Karpas-422 (cell line): Measurements from ENCODE around the gene BRF1. TPM values are rescaled to one million over a fixed set of nuclear protein-coding genes. Genes with fewer than 3 reads are reported as not detected.

Experiments used
- DNase-seq: peaks from one replicate; pipeline ENCODE4 v3.0.0-alpha.2; 2015
- H2AFZ ChIP-seq: fragments of 200-600 bp; sonication (generic); 2 replicates; pipeline ENCODE4 v1.6.1; 2014; ENCODE audit warnings: antibody characterized with exemption, low read length, mixed read lengths
- H3K27ac ChIP-seq: fragments of 200-600 bp; sonication (generic); 2 replicates; pipeline ENCODE4 v1.5.1; 2014; ENCODE audit warnings: mild to moderate bottlenecking, low read length, moderate library complexity
- H3K27me3 ChIP-seq: fragments of 200-600 bp; sonication (generic); 2 replicates; pipeline ENCODE4 v1.6.1; 2014; ENCODE audit warnings: low read length, mixed read lengths
- H3K36me3 ChIP-seq: fragments of 200-600 bp; sonication (generic); 2 replicates; pipeline ENCODE4 v1.6.1; 2014; ENCODE audit warnings: low read length, mixed read lengths; ENCODE audit not compliant: insufficient read depth
- H3K4me1 ChIP-seq: fragments of 200-600 bp; sonication (generic); 2 replicates; pipeline ENCODE4 v1.6.1; 2014; ENCODE audit warnings: mild to moderate bottlenecking, low read length, mixed read lengths
- H3K4me2 ChIP-seq: fragments of 200-600 bp; sonication (generic); 2 replicates; pipeline ENCODE4 v1.6.1; 2014; ENCODE audit warnings: low read length, low read depth, mild to moderate bottlenecking; ENCODE audit not compliant: poor library complexity, severe bottlenecking
- H3K4me3 ChIP-seq: fragments of 200-600 bp; sonication (generic); 2 replicates; pipeline ENCODE4 v1.5.1; 2014; ENCODE audit warnings: mild to moderate bottlenecking, antibody characterized with exemption, low read length, mixed read lengths
- H3K79me2 ChIP-seq: fragments of 200-600 bp; sonication (generic); 2 replicates; pipeline ENCODE4 v1.6.1; 2014; ENCODE audit warnings: mild to moderate bottlenecking, low read length, mixed read lengths
- H3K9ac ChIP-seq: fragments of 200-600 bp; sonication (generic); 2 replicates; pipeline ENCODE4 v1.6.0; 2014; ENCODE audit warnings: low read length
- H3K9me2 ChIP-seq: fragments of 200-600 bp; sonication (generic), shearing (Covaris generic); replicated peaks from 2 replicates; pipeline ENCODE4 v1.6.0; 2014; ENCODE audit warnings: mild to moderate bottlenecking, low read length, moderate library complexity; ENCODE audit not compliant: insufficient read depth
- H3K9me3 ChIP-seq: fragments of 300-700, 200-600 bp; sonication (generic); 2 replicates; pipeline ENCODE4 v1.6.1; 2014; ENCODE audit warnings: low read length, mixed read lengths
- H4K20me1 ChIP-seq: fragments of 200-600 bp; sonication (generic); 2 replicates; pipeline ENCODE4 v1.6.1; 2014; ENCODE audit warnings: mild to moderate bottlenecking, antibody characterized with exemption, low read length, low read depth; ENCODE audit not compliant: insufficient read depth
- total RNA-seq: library from RNA; depleted of rRNA; stranded (reverse); fragments of >200 nt; shearing (Covaris generic); gene quantifications from 2 replicates; pipeline ENCODE4 v1.2.3, GENCODE V29; 2014; ENCODE audit warnings: low replicate concordance

BRF1 gene
- total RNA-seq, 1 experiment from 2014 or later = 19.0 TPM

DNA sequence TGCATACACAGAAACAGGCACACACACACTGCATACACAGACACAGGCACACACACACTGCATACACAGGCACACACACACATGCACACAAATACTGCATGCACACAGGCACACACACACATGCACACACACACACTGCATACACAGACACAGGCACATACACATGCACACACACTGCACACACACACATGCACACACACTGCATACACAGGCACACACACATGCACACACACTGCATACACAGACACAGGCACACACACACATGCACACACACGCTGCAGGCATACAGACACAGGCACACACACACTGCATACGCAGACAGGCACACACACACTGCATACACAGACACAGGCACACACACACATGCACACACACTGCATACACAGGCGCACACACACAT lies 85.2 kb downstream of the BRF1 start:
- no peaks in the 10 kb centered on the region for H3K4me1 ChIP-seq
- no peaks in the 10 kb centered on the region for H3K9me2 ChIP-seq
- H3K27ac ChIP-seq = no peak overlapping the region
- H3K9me3 ChIP-seq = no peaks in the 10 kb centered on the region
- H3K4me2 ChIP-seq = no peak overlapping the region
- H3K4me3 ChIP-seq = no peak overlapping the region
- H3K79me2 ChIP-seq = no peaks in the 10 kb centered on the region
- H3K9ac ChIP-seq = no peak overlapping the region
- H3K27me3 ChIP-seq = no peaks in the 10 kb centered on the region
- H2AFZ ChIP-seq = no peak overlapping the region
- no peak for DNase-seq
- H3K36me3 ChIP-seq = no peaks in the 10 kb centered on the region
- H4K20me1 ChIP-seq = no peaks in the 10 kb centered on the region

- H3K4me1 ChIP-seq = no peaks in the 10 kb centered on the region
- H3K9ac ChIP-seq = no peak overlapping the region
- H3K9me3 ChIP-seq = no peaks in the 10 kb centered on the region
- H3K27me3 ChIP-seq = no peaks in the 10 kb centered on the region
- no peaks in the 10 kb centered on the region for H3K36me3 ChIP-seq
- no peak overlapping the region for H3K4me3 ChIP-seq
- no peak overlapping the region for H2AFZ ChIP-seq
- no peak for DNase-seq
- no peak overlapping the region for H3K4me2 ChIP-seq
- H3K9me2 ChIP-seq = no peaks in the 10 kb centered on the region
- H3K79me2 ChIP-seq = no peaks in the 10 kb centered on the region
- no peak overlapping the region for H3K27ac ChIP-seq
- 0 out of 2 replicates have a peak, but pooled peaks cover 4% of the 10 kb centered on the region for H4K20me1 ChIP-seq
These were observed 86.4 kb downstream of the BRF1 start for GRCh38 chr14:105214324-105214915.

- no peaks in the 10 kb centered on the region for H3K27me3 ChIP-seq
- H3K4me3 ChIP-seq = no peak overlapping the region
- no peaks in the 10 kb centered on the region for H3K36me3 ChIP-seq
- H3K4me1 ChIP-seq = no peaks in the 10 kb centered on the region
- no peak overlapping the region for H3K27ac ChIP-seq
- H3K4me2 ChIP-seq = no peak overlapping the region
- H3K79me2 ChIP-seq = no peaks in the 10 kb centered on the region
- H4K20me1 ChIP-seq = 0 out of 2 replicates have a peak, but pooled peaks cover 4% of the 10 kb centered on the region
- no peak overlapping the region for H2AFZ ChIP-seq
- H3K9me3 ChIP-seq = no peaks in the 10 kb centered on the region
- no peaks in the 10 kb centered on the region for H3K9me2 ChIP-seq
- no peak overlapping the region for H3K9ac ChIP-seq
- no peak for DNase-seq
These were observed 87.4 kb downstream of the BRF1 start for GRCh38 chr14:105213361-105213760.

GRCh38 chr14:105212541-105213300 lies 88.1 kb downstream of the BRF1 start:
- DNase-seq = no peak
- Histone ChIP-seq H3K27ac (no peak overlapping the region), H3K27me3 (no peaks in the 10 kb centered on the region), H4K20me1 (0 out of 2 replicates have a peak, but pooled peaks cover 4% of the 10 kb centered on the region), H3K4me3 (no peak overlapping the region), H3K79me2 (no peaks in the 10 kb centered on the region), H3K9ac (no peak overlapping the region), H3K36me3 (no peaks in the 10 kb centered on the region), H3K4me1 (no peaks in the 10 kb centered on the region), H3K4me2 (no peak overlapping the region), H3K9me3 (no peaks in the 10 kb centered on the region), H3K9me2 (no peaks in the 10 kb centered on the region), H2AFZ (no peak overlapping the region)

- Histone ChIP-seq H3K4me1 (no peaks in the 10 kb centered on the region), H2AFZ (no peak overlapping the region), H3K27me3 (no peaks in the 10 kb centered on the region), H3K27ac (no peak overlapping the region), H3K4me2 (no peak overlapping the region), H3K9me3 (no peaks in the 10 kb centered on the region), H3K9ac (no peak overlapping the region), H3K9me2 (no peaks in the 10 kb centered on the region), H3K4me3 (no peak overlapping the region), H3K79me2 (no peaks in the 10 kb centered on the region), H4K20me1 (0 out of 2 replicates have a peak, but pooled peaks cover 4% of the 10 kb centered on the region), H3K36me3 (no peaks in the 10 kb centered on the region)
- DNase-seq = no peak
These were observed 89.1 kb downstream of the BRF1 start for GRCh38 chr14:105211758-105212089.

DNA sequence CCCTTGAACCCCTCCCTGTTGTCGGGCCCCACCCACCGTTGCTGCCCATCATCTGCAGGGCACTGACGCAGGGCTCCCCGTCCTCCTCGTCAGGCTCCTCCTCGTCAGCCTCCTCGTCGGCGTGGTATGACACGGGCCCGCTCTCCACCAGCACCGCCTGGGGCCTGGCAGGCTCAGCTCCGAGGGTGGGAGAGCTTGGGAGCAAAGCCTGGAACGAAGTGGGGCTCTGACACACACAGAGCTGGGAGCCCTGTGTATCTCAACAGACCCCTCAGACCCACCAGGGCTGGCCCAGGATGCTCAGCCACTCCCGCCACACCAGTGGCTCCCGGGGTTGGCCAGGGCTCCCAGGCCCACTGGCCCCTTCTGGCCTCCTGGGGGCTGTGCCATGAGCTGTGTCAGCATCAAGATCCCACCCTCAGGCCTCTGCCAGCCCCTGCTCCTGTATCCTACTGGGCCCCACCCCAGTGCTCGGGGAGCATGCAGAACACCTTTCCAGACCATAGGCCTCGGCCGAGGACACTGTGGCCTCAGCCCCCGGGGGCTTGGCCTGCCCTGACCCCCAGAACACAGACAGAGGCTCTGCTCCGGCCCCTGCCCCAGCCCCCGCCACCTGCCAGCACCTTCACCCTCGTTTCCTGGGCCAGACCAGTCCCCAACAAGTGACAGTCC lies 89.6 kb downstream of the BRF1 start:
- H3K9me3 ChIP-seq = no peaks in the 10 kb centered on the region
- no peak overlapping the region for H2AFZ ChIP-seq
- H3K36me3 ChIP-seq = no peaks in the 10 kb centered on the region
- H3K9ac ChIP-seq = no peak overlapping the region
- H3K9me2 ChIP-seq = no peaks in the 10 kb centered on the region
- no peak overlapping the region for H3K4me3 ChIP-seq
- H3K27me3 ChIP-seq = no peaks in the 10 kb centered on the region
- H3K79me2 ChIP-seq = no peaks in the 10 kb centered on the region
- 0 out of 2 replicates have a peak, but pooled peaks cover 4% of the 10 kb centered on the region for H4K20me1 ChIP-seq
- DNase-seq = no peak
- H3K4me1 ChIP-seq = no peaks in the 10 kb centered on the region
- H3K4me2 ChIP-seq = no peak overlapping the region
- H3K27ac ChIP-seq = no peak overlapping the region

DNA sequence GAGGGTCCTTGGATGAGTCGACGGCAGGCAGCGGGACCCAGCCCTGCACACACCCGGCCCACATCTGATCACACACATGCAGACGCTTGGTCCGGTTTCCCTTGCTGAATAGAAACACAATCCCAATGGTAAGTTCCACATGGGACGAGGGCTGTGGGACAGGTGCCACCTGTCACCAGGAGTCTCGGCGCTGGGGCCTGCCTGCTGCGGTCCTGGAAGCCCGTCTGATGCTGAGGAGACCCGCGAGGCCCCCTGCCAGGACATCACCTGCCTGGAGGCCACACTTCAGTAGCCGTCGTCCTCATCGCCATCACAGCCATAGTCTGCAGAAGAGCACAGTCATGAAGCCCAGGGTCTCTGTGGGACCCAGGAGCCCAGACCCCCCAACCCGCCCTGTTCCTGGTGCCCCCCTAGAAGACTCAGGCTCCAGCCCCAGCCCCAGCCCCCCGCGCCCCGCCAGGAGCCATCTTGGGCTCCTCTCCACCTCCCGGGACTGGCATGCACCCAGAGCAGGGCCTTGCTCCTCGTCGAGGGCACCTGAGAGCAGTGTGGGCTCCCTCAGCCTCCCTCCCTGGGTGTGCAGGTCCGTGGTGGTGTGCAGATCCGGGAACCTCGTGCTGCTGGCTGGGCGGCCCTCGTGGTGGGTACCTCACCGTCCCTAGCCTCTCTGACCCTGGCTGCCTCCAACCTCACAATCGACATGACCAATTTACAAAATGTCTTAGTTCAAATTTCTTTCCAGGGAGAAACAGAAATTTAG lies 90.4 kb downstream of the BRF1 start:
- Histone ChIP-seq H3K27ac (no peak overlapping the region), H3K79me2 (no peaks in the 10 kb centered on the region), H4K20me1 (peaks cover 10% of the 10 kb centered on the region; the same call in 1 of the 2 replicates), H3K9me2 (no peaks in the 10 kb centered on the region), H3K4me3 (no peak overlapping the region), H3K9me3 (no peaks in the 10 kb centered on the region), H3K4me1 (no peaks in the 10 kb centered on the region), H3K27me3 (no peaks in the 10 kb centered on the region), H3K9ac (no peak overlapping the region), H3K4me2 (no peak overlapping the region), H2AFZ (no peak overlapping the region), H3K36me3 (no peaks in the 10 kb centered on the region)
- no peak for DNase-seq

GRCh38 chr14:105209646-105210045 lies 91.2 kb downstream of the BRF1 start:
- Histone ChIP-seq H3K9me3 (no peaks in the 10 kb centered on the region), H3K27me3 (no peaks in the 10 kb centered on the region), H3K4me3 (no peak overlapping the region), H3K4me1 (no peaks in the 10 kb centered on the region), H2AFZ (no peak overlapping the region), H4K20me1 (peaks cover 16% of the 10 kb centered on the region; the same call in 1 of the 2 replicates), H3K4me2 (no peak overlapping the region), H3K9me2 (no peaks in the 10 kb centered on the region), H3K79me2 (no peaks in the 10 kb centered on the region), H3K9ac (no peak overlapping the region), H3K27ac (no peak overlapping the region), H3K36me3 (no peaks in the 10 kb centered on the region)
- no peak for DNase-seq
